ENCODE measurements around the gene PDX1. TPM values are rescaled to one million over a fixed set of nuclear protein-coding genes. Genes with fewer than 3 reads are reported as not detected.
A peak's percentile ranks its signal among the peaks of the same experiment; 100 is the strongest.

The PDX1 gene
- total and polyA plus RNA-seq, 5 donors from 2014 or later: not detected

GRCh38 chr13:27909378-27909777 is 10.4 kb upstream of the PDX1 start:
- no peak overlapping the region for H3K27ac ChIP-seq (ENCODE audit: insufficient read depth, low read length, poor library complexity, severe bottlenecking)
- Mint-ChIP-seq H3K4me1 (no peaks in the 10 kb centered on the region), H3K4me3 (no peak overlapping the region), H3K27me3 (peaks cover 34% of the 10 kb centered on the region), H3K9me3 (peaks cover 0 to 2% (median 0%) of the 10 kb centered on the region in 7 donors), H3K27ac (no peak overlapping the region), H3K36me3 (no peaks in the 10 kb centered on the region)
- ATAC-seq (ENCODE audit: low read depth in 2 of 2) (no peak), DNase-seq (no peak)
- H3K36me3 ChIP-seq (ENCODE audit: control insufficient read depth, insufficient read depth, low read length): no peaks in the 10 kb centered on the region
- H3K9me3 ChIP-seq (ENCODE audit: control insufficient read depth in 2 of 2, low read length in 2 of 2): no peaks in the 10 kb centered on the region
- peaks cover 14% of the 10 kb centered on the region for H3K27me3 ChIP-seq (ENCODE audit: control insufficient read depth, insufficient read depth, low read length)
- H3K4me1 ChIP-seq (ENCODE audit: control insufficient read depth, insufficient read depth, low read length, poor library complexity, severe bottlenecking): no peaks in the 10 kb centered on the region
- no peak overlapping the region for H3K4me3 ChIP-seq (ENCODE audit: low read depth, low read length)

GRCh38 chr13:27911521-27911920 is 8.3 kb upstream of the PDX1 start:
- no peaks in the 10 kb centered on the region for H3K36me3 Mint-ChIP-seq
- H3K27ac Mint-ChIP-seq: no peak overlapping the region
- Histone ChIP-seq H3K4me1 (ENCODE audit: control insufficient read depth, insufficient read depth, low read length, poor library complexity, severe bottlenecking) (no peaks in the 10 kb centered on the region), H3K27me3 (ENCODE audit: control insufficient read depth, insufficient read depth, low read length) (peaks cover 24% of the 10 kb centered on the region), H3K4me3 (ENCODE audit: low read depth, low read length) (no peak overlapping the region), H3K27ac (ENCODE audit: insufficient read depth, low read length, poor library complexity, severe bottlenecking) (no peak overlapping the region), H3K9me3 (ENCODE audit: control insufficient read depth in 2 of 2, low read length in 2 of 2) (no peaks in the 10 kb centered on the region), H3K36me3 (ENCODE audit: control insufficient read depth, insufficient read depth, low read length) (no peaks in the 10 kb centered on the region)
- no peaks in the 10 kb centered on the region for H3K4me1 Mint-ChIP-seq
- H3K27me3 Mint-ChIP-seq: peaks cover 53% of the 10 kb centered on the region
- DNase-seq (no peak), ATAC-seq (ENCODE audit: low read depth in 2 of 2) (no peak)
- no peak overlapping the region for H3K4me3 Mint-ChIP-seq
- peaks cover 0 to 2% (median 0%) of the 10 kb centered on the region in 7 donors for H3K9me3 Mint-ChIP-seq

- Histone ChIP-seq H3K27ac (ENCODE audit: insufficient read depth, low read length, poor library complexity, severe bottlenecking) (no peak overlapping the region), H3K9me3 (ENCODE audit: control insufficient read depth in 2 of 2, low read length in 2 of 2) (no peaks in the 10 kb centered on the region), H3K36me3 (ENCODE audit: control insufficient read depth, insufficient read depth, low read length) (no peaks in the 10 kb centered on the region), H3K4me1 (ENCODE audit: control insufficient read depth, insufficient read depth, low read length, poor library complexity, severe bottlenecking) (peaks cover 11% of the 10 kb centered on the region), H3K27me3 (ENCODE audit: control insufficient read depth, insufficient read depth, low read length) (peaks cover 25% of the 10 kb centered on the region), H3K4me3 (ENCODE audit: low read depth, low read length) (no peak overlapping the region)
- H3K36me3 Mint-ChIP-seq: no peaks in the 10 kb centered on the region
- DNase-seq: no peak
- H3K27ac Mint-ChIP-seq: no peak overlapping the region
- peaks cover 0 to 2% (median 0%) of the 10 kb centered on the region in 7 donors for H3K9me3 Mint-ChIP-seq
- H3K4me3 Mint-ChIP-seq: no peak overlapping the region
- peaks cover 0 to 11% (median 3%) of the 10 kb centered on the region in 4 donors for H3K4me1 Mint-ChIP-seq
- peaks cover 65% of the 10 kb centered on the region for H3K27me3 Mint-ChIP-seq
- no peak for ATAC-seq (ENCODE audit: low read depth in 2 of 2)
Measured at GRCh38 chr13:27913160-27913559, 6.6 kb upstream of the PDX1 start.

- no peak overlapping the region for H3K4me3 Mint-ChIP-seq
- H3K27me3 Mint-ChIP-seq: peaks cover 74% of the 10 kb centered on the region
- H3K9me3 Mint-ChIP-seq: peaks cover 0 to 6% (median 0%) of the 10 kb centered on the region in 7 donors
- Histone ChIP-seq H3K9me3 (ENCODE audit: control insufficient read depth in 2 of 2, low read length in 2 of 2) (no peaks in the 10 kb centered on the region), H3K36me3 (ENCODE audit: control insufficient read depth, insufficient read depth, low read length) (no peaks in the 10 kb centered on the region), H3K4me1 (ENCODE audit: control insufficient read depth, insufficient read depth, low read length, poor library complexity, severe bottlenecking) (peaks cover 18% of the 10 kb centered on the region), H3K4me3 (ENCODE audit: low read depth, low read length) (no peak overlapping the region), H3K27me3 (ENCODE audit: control insufficient read depth, insufficient read depth, low read length) (peaks cover 25% of the 10 kb centered on the region), H3K27ac (ENCODE audit: insufficient read depth, low read length, poor library complexity, severe bottlenecking) (no peak overlapping the region)
- ATAC-seq (ENCODE audit: low read depth in 2 of 2): no peak
- DNase-seq: no peak
- no peak overlapping the region for H3K27ac Mint-ChIP-seq
- no peaks in the 10 kb centered on the region for H3K36me3 Mint-ChIP-seq
- peaks cover 0 to 28% (median 10%) of the 10 kb centered on the region in 4 donors for H3K4me1 Mint-ChIP-seq
Measured at GRCh38 chr13:27915301-27916207, 4.2 kb upstream of the PDX1 start.

GRCh38 chr13:27917121-27917947 is 2.5 kb upstream of the PDX1 start:
- Mint-ChIP-seq H3K27ac (no peak overlapping the region), H3K9me3 (peaks cover 0 to 8% (median 0%) of the 10 kb centered on the region in 7 donors)
- H3K27ac ChIP-seq (ENCODE audit: insufficient read depth, low read length, poor library complexity, severe bottlenecking): no peak overlapping the region

GRCh38 chr13:27918041-27918917 is 1.5 kb upstream of the PDX1 start:
- no peaks in the 10 kb centered on the region for H3K9me3 ChIP-seq (ENCODE audit: control insufficient read depth in 2 of 2, low read length in 2 of 2)
- no peak overlapping the region for H3K4me3 ChIP-seq (ENCODE audit: low read depth, low read length)
- no peak overlapping the region for H3K27ac Mint-ChIP-seq
- H3K27ac ChIP-seq (ENCODE audit: insufficient read depth, low read length, poor library complexity, severe bottlenecking): no peak overlapping the region
- no peaks in the 10 kb centered on the region for H3K36me3 Mint-ChIP-seq
- peaks cover 37% of the 10 kb centered on the region for H3K27me3 ChIP-seq (ENCODE audit: control insufficient read depth, insufficient read depth, low read length)
- H3K4me1 Mint-ChIP-seq: peaks cover 0 to 35% (median 15%) of the 10 kb centered on the region in 4 donors
- no peak for DNase-seq
- H3K36me3 ChIP-seq (ENCODE audit: control insufficient read depth, insufficient read depth, low read length): no peaks in the 10 kb centered on the region
- peak overlapping the region in 3 of 4 donors; percentile 22 to 61 (median 50) for H3K4me3 Mint-ChIP-seq
- peaks cover 30% of the 10 kb centered on the region for H3K4me1 ChIP-seq (ENCODE audit: control insufficient read depth, insufficient read depth, low read length, poor library complexity, severe bottlenecking)
- peaks cover 0 to 8% (median 0%) of the 10 kb centered on the region in 7 donors for H3K9me3 Mint-ChIP-seq
- peaks cover 75% of the 10 kb centered on the region for H3K27me3 Mint-ChIP-seq
- ATAC-seq (ENCODE audit: low read depth in 2 of 2): no peak

More at GRCh38 chr13:27917121-27917947, 2.5 kb upstream of the PDX1 start:
- H3K4me3 ChIP-seq (ENCODE audit: low read depth, low read length): no peak overlapping the region
- no peaks in the 10 kb centered on the region for H3K36me3 Mint-ChIP-seq
- H3K4me1 Mint-ChIP-seq: peaks cover 0 to 33% (median 14%) of the 10 kb centered on the region in 4 donors
- H3K36me3 ChIP-seq (ENCODE audit: control insufficient read depth, insufficient read depth, low read length): no peaks in the 10 kb centered on the region
- no peaks in the 10 kb centered on the region for H3K9me3 ChIP-seq (ENCODE audit: control insufficient read depth in 2 of 2, low read length in 2 of 2)
- peaks cover 73% of the 10 kb centered on the region for H3K27me3 Mint-ChIP-seq
- peaks cover 30% of the 10 kb centered on the region for H3K4me1 ChIP-seq (ENCODE audit: control insufficient read depth, insufficient read depth, low read length, poor library complexity, severe bottlenecking)
- DNase-seq: no peak
- no peak for ATAC-seq (ENCODE audit: low read depth in 2 of 2)
- H3K4me3 Mint-ChIP-seq: peak overlapping the region in 1 of 4 donors; percentile 64
- H3K27me3 ChIP-seq (ENCODE audit: control insufficient read depth, insufficient read depth, low read length): peaks cover 32% of the 10 kb centered on the region

Measured in CD4-positive, CD25-positive, alpha-beta regulatory T cell (primary cell).